GM12878 (cell line): Measurements from ENCODE around the gene BEND7. TPM values are rescaled to one million over a fixed set of nuclear protein-coding genes. Genes with fewer than 3 reads are reported as not detected.

ENCODE experiments used
- ATAC-seq: fragments of 200-7000 bp; cut with Tn5 transposase; 3 replicates; pipeline ENCODE4 v1.9.1; 2020; ENCODE audit warnings: mild to moderate bottlenecking, moderate library complexity
- BruUV-seq: library from RNA; stranded (reverse); fragments of 400-500 nt; replicated peaks from 2 replicates; lab custom pipeline; 2021; lab: Mats Ljungman, UMichigan
- CTCF ChIA-PET: fragments of 300-600 bp; sonication (Branson Sonifier 250); formaldehyde crosslinking; extraction: SDS; loops from one replicate; lab custom pipeline; 2021; ENCODE audit warnings: inconsistent platforms; lab: Yijun Ruan, JAX
- POLR2A ChIA-PET: fragments of 350-600 bp; formaldehyde crosslinking; extraction: SDS; loops from one replicate; lab custom pipeline; 2021; ENCODE audit warnings: inconsistent platforms; lab: Charles Lee
- RAD21 ChIA-PET: fragments of 300-600 bp; sonication (Branson Sonifier 250); formaldehyde crosslinking; loops from one replicate; lab custom pipeline; 2023; ENCODE audit warnings: antibody characterized with exemption; ENCODE audit not compliant: unreplicated experiment; lab: Charles Lee
- SMC1A ChIA-PET: fragments of 300-600 bp; sonication (Branson Sonifier 250); formaldehyde crosslinking; loops from one replicate; lab custom pipeline; 2023; ENCODE audit not compliant: unreplicated experiment, uncharacterized antibody; lab: Charles Lee
- DNase-seq: peaks from one replicate; pipeline ENCODE4 v3.0.0-alpha.2; 2011; ENCODE audit warnings: low read depth, low spot score
- FAIRE-seq: peaks from 3 replicates; lab custom pipeline; 2011; peaks lifted over from hg19 to GRCh38; lab: Jason Lieb, UNC
- H2AFZ ChIP-seq: 2 replicates; pipeline ENCODE4 v1.6.0; 2011; ENCODE audit warnings: low read depth, low read length, control low read depth; ENCODE audit not compliant: control insufficient read depth
- H3K27ac ChIP-seq: 2 replicates; pipeline ENCODE4 v1.5.1; 2011; ENCODE audit warnings: control low read depth; ENCODE audit not compliant: control insufficient read depth, insufficient read depth
- H3K27me3 ChIP-seq, 2 experiments: replicated peaks in 1 of 2; 2 replicates each; pipeline versions ENCODE4 v1.6.0 to v1.6.1; 2011; ENCODE audit warnings: low read length in 1 of 2; ENCODE audit not compliant: control insufficient read depth in 2 of 2, insufficient read depth in 2 of 2
- H3K36me3 ChIP-seq, 2 experiments: 2 replicates each; pipeline ENCODE4 v1.5.1; 2011; ENCODE audit warnings: low read length in 1 of 2; ENCODE audit not compliant: control insufficient read depth in 2 of 2, insufficient read depth in 2 of 2
- H3K4me1 ChIP-seq: 2 replicates; pipeline ENCODE4 v1.6.1; 2011; ENCODE audit warnings: mild to moderate bottlenecking, low read length, moderate library complexity, mixed read lengths; ENCODE audit not compliant: control insufficient read depth, insufficient read depth
- H3K4me2 ChIP-seq: 2 replicates; pipeline ENCODE4 v1.6.0; 2011; ENCODE audit warnings: control low read depth; ENCODE audit not compliant: control insufficient read depth, insufficient read depth
- H3K4me3 ChIP-seq: fragments of 200-600 bp; sonication (generic); 2 replicates; pipeline ENCODE4 v1.5.1; 2016
- H3K79me2 ChIP-seq: 2 replicates; pipeline ENCODE4 v1.6.0; 2011; ENCODE audit warnings: low read length; ENCODE audit not compliant: control insufficient read depth, insufficient read depth
- H3K9ac ChIP-seq: 2 replicates; pipeline ENCODE4 v1.8.0; 2011; ENCODE audit warnings: low read length, control low read depth, mixed read lengths; ENCODE audit not compliant: control insufficient read depth, insufficient read depth
- H3K9me3 ChIP-seq: replicated peaks from 3 replicates; pipeline ENCODE4 v1.5.1; 2011; ENCODE audit warnings: mild to moderate bottlenecking, low read length; ENCODE audit not compliant: control insufficient read depth, insufficient read depth
- H4K20me1 ChIP-seq: 2 replicates; pipeline ENCODE4 v1.6.0; 2011; ENCODE audit not compliant: control insufficient read depth, insufficient read depth
- MYB ChIP-seq: fragments of 150-350 bp; IDR thresholded peaks from 2 replicates; pipeline ENCODE4 v1.6.1; 2014; ENCODE audit warnings: mild to moderate bottlenecking, low read depth, low read length, borderline replicate concordance
- NR2C2 ChIP-seq: IDR thresholded peaks from 2 replicates; pipeline ENCODE4 v1.6.1; 2011; ENCODE audit warnings: borderline replicate concordance, low read depth; ENCODE audit not compliant: control insufficient read depth, insufficient read length
- RAD21 ChIP-seq: IDR thresholded peaks from 2 replicates; pipeline ENCODE4 v1.6.1; 2011; ENCODE audit warnings: mild to moderate bottlenecking, low read depth, low read length, moderate library complexity; ENCODE audit not compliant: insufficient read depth
- RUNX3 ChIP-seq: IDR thresholded peaks from 2 replicates; pipeline ENCODE4 v1.6.1; 2012; ENCODE audit warnings: low read length, inconsistent platforms
- SIN3A ChIP-seq: IDR thresholded peaks from 2 replicates; pipeline ENCODE4 v1.6.1; 2012; ENCODE audit warnings: low read depth, low read length, improper control_type of control experiment
- SMARCA5 ChIP-seq: fragments of 450-650 bp; IDR thresholded peaks from 2 replicates; pipeline ENCODE4 v1.6.1; 2017; ENCODE audit warnings: mild to moderate bottlenecking
- SPI1 ChIP-seq: IDR thresholded peaks from 2 replicates; pipeline ENCODE4 v1.6.1; 2011; ENCODE audit warnings: low read depth, mild to moderate bottlenecking, low read length, moderate library complexity, borderline replicate concordance; ENCODE audit not compliant: insufficient read depth
- STAT1 ChIP-seq: fragments of 450-650 bp; conservative IDR thresholded peaks from 2 replicates; pipeline ENCODE4 v1.6.1; 2014; ENCODE audit warnings: antibody characterized with exemption, mild to moderate bottlenecking
- STAT3 ChIP-seq: IDR thresholded peaks from 2 replicates; pipeline ENCODE4 v1.6.1; 2011; ENCODE audit warnings: low read depth, low read length, improper control_type of control experiment
- TAF1 ChIP-seq: IDR thresholded peaks from 2 replicates; pipeline ENCODE4 v1.6.1; 2011; ENCODE audit warnings: mild to moderate bottlenecking, low read depth, low read length, borderline replicate concordance
- TBL1XR1 ChIP-seq: IDR thresholded peaks from 2 replicates; pipeline ENCODE4 v1.6.1; 2012; ENCODE audit warnings: low read depth, low read length, improper control_type of control experiment
- TCF7 ChIP-seq: IDR thresholded peaks from 2 replicates; pipeline ENCODE4 v1.6.1; 2014; ENCODE audit warnings: antibody characterized with exemption, borderline replicate concordance
- YBX1 ChIP-seq: fragments of 450-650 bp; IDR thresholded peaks from 2 replicates; pipeline ENCODE4 v1.6.1; 2016; ENCODE audit warnings: antibody characterized with exemption
- ZNF24 ChIP-seq: fragments of 450-650 bp; IDR thresholded peaks from 2 replicates; pipeline ENCODE4 v1.6.1; 2017; ENCODE audit warnings: antibody characterized with exemption, mild to moderate bottlenecking
- ZNF274 ChIP-seq: IDR thresholded peaks from one replicate; pipeline ENCODE4 v1.8.0; 2011; ENCODE audit not compliant: insufficient read length, insufficient read depth
- WGBS: methylation state at CpG from one replicate; pipeline ENCODE4 v1.1.6; 2016; ENCODE audit warnings: low lambda C conversion rate; ENCODE audit not compliant: insufficient replicate concordance, insufficient coverage; ENCODE audit errors: missing lambda C conversion rate; 5-methylcytosine and 5-hydroxymethylcytosine counted together
- in situ Hi-C: fragments of 300-500 bp; cut with MboI; formaldehyde crosslinking; loops from 9 replicates; pipeline ENCODE4 v1.14.3; 2018; ENCODE audit warnings: mixed read lengths
- intact Hi-C: fragments of 100-400 bp; cut with micrococcal nuclease; formaldehyde crosslinking; loops from one replicate; pipeline ENCODE4 v1.14.2; 2022; ENCODE audit not compliant: unreplicated experiment
- polyA plus RNA-seq, 11 experiments: library from polyadenylated mRNA; depleted of rRNA in 4 of 11; unstranded in 6 of 11; stranded (reverse) in 5 of 11; fragments of >200 nt; fragmentation: Nextera tagmentation in 4 of 11; fragmentation: Illumina TruSeq in 1 of 11; extraction: Ambion mirVana in 4 of 11; extraction: Trizol in 1 of 11; gene quantifications; 1 replicate in 1 of 11; 2 replicates in 10 of 11; pipeline versions ENCODE4 v1.2.1 to v1.2.3, GENCODE V29; 2011 to 2016; ENCODE audit warnings: inconsistent platforms in 2 of 11, missing spikeins in 2 of 11, low read depth in 1 of 11
- total RNA-seq, 4 experiments: library from RNA; depleted of rRNA in 3 of 4; stranded (reverse); fragments of >200 nt in 3 of 4; fragmentation: Illumina TruSeq in 1 of 4; extraction: Trizol in 1 of 4; gene quantifications; 2 replicates each; pipeline versions ENCODE4 v1.2.1 to v1.2.3, GENCODE V29; 2013 to 2021
- TF ChIP-seq, protein P1 (sequence below): fragments of 450-650 bp; IDR thresholded peaks from 2 replicates; pipeline ENCODE4 v1.6.1; 2017; ENCODE audit warnings: mild to moderate bottlenecking
- TF ChIP-seq, protein P2 (sequence below): fragments of 450-650 bp; IDR thresholded peaks from 2 replicates; pipeline ENCODE4 v1.6.1; 2017; ENCODE audit warnings: antibody characterized with exemption, mild to moderate bottlenecking, moderate library complexity
- TF ChIP-seq, protein P3 (sequence below): IDR thresholded peaks from 2 replicates; pipeline ENCODE4 v1.6.1; 2012; ENCODE audit warnings: low read depth, low read length, improper control_type of control experiment

BEND7 gene
- total and polyA plus RNA-seq, 10 of the 15 experiments (the other 5 are each of a cell fraction or from before 2014, with no cell fraction given): not detected

DNA sequence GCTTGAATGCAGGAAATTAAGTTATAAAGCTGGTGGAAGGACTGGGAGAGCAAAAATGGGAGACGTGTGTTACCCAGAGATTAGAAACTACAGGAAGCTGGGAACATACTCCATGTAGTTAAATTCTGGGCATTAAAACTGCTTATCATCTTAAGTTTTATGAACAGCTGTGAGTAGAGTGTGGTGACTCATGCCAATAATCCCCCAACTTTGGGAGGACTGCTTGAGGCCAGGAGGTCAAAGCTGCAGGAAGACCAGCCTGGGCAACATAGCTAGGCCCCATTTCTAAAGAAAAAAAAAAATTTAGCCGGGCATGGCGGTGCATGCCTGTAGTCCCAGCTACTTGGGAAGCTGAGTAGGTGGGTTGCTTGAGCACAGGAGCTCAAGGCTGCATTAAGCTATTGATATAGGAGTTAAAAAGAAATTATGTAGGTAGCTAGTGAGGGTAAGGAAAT lies 124.5 kb downstream of the BEND7 start:
- ATAC-seq (no peak), DNase-seq (no peak), FAIRE-seq (no peak)
- POLR2A ChIA-PET: no interaction called here
- Histone ChIP-seq H3K4me1 (no peaks in the 10 kb centered on the region), H3K79me2 (no peaks in the 10 kb centered on the region), H3K9me3 (no peaks in the 10 kb centered on the region), H3K27me3 (no peaks in the 10 kb centered on the region; a peak in 1 of 4 replicates), H2AFZ (no peak overlapping the region), H3K4me3 (no peak overlapping the region), H4K20me1 (no peaks in the 10 kb centered on the region), H3K27ac (no peak overlapping the region), H3K36me3 (no peaks in the 10 kb centered on the region), H3K4me2 (no peak overlapping the region), H3K9ac (no peak overlapping the region)
- RAD21 ChIA-PET: no interaction called here
- SMC1A ChIA-PET: interaction anchor here (1.0 kb wide), 1 partner anchor 32 kb away, joined by 3 read pairs; no protein-coding TSS in a partner anchor
- no peak for TF ChIP-seq TCF7
- no peak for TF ChIP-seq RAD21
- no peak for TF ChIP-seq RUNX3
- TF ChIP-seq ZNF24: no peak
- TF ChIP-seq ZNF274: no peak
- TF ChIP-seq SPI1: no peak
- no peak for TF ChIP-seq STAT1
- no peak for TF ChIP-seq TAF1
- no peak for TF ChIP-seq TBL1XR1
- TF ChIP-seq SIN3A: no peak
- no peak for TF ChIP-seq STAT3
- TF ChIP-seq, protein P1, sequence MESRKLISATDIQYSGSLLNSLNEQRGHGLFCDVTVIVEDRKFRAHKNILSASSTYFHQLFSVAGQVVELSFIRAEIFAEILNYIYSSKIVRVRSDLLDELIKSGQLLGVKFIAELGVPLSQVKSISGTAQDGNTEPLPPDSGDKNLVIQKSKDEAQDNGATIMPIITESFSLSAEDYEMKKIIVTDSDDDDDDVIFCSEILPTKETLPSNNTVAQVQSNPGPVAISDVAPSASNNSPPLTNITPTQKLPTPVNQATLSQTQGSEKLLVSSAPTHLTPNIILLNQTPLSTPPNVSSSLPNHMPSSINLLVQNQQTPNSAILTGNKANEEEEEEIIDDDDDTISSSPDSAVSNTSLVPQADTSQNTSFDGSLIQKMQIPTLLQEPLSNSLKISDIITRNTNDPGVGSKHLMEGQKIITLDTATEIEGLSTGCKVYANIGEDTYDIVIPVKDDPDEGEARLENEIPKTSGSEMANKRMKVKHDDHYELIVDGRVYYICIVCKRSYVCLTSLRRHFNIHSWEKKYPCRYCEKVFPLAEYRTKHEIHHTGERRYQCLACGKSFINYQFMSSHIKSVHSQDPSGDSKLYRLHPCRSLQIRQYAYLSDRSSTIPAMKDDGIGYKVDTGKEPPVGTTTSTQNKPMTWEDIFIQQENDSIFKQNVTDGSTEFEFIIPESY: no peak
- no peak for TF ChIP-seq YBX1
- TF ChIP-seq NR2C2: no peak
- TF ChIP-seq, protein P2, sequence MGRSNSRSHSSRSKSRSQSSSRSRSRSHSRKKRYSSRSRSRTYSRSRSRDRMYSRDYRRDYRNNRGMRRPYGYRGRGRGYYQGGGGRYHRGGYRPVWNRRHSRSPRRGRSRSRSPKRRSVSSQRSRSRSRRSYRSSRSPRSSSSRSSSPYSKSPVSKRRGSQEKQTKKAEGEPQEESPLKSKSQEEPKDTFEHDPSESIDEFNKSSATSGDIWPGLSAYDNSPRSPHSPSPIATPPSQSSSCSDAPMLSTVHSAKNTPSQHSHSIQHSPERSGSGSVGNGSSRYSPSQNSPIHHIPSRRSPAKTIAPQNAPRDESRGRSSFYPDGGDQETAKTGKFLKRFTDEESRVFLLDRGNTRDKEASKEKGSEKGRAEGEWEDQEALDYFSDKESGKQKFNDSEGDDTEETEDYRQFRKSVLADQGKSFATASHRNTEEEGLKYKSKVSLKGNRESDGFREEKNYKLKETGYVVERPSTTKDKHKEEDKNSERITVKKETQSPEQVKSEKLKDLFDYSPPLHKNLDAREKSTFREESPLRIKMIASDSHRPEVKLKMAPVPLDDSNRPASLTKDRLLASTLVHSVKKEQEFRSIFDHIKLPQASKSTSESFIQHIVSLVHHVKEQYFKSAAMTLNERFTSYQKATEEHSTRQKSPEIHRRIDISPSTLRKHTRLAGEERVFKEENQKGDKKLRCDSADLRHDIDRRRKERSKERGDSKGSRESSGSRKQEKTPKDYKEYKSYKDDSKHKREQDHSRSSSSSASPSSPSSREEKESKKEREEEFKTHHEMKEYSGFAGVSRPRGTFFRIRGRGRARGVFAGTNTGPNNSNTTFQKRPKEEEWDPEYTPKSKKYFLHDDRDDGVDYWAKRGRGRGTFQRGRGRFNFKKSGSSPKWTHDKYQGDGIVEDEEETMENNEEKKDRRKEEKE: no peak
- TF ChIP-seq, protein P3, sequence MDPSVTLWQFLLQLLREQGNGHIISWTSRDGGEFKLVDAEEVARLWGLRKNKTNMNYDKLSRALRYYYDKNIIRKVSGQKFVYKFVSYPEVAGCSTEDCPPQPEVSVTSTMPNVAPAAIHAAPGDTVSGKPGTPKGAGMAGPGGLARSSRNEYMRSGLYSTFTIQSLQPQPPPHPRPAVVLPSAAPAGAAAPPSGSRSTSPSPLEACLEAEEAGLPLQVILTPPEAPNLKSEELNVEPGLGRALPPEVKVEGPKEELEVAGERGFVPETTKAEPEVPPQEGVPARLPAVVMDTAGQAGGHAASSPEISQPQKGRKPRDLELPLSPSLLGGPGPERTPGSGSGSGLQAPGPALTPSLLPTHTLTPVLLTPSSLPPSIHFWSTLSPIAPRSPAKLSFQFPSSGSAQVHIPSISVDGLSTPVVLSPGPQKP: no peak
- TF ChIP-seq SMARCA5: no peak
- no peak for TF ChIP-seq MYB
- 43% methylated on average over 3 of the region's 3 CpGs for WGBS
- in situ Hi-C loops (no loop called here), intact Hi-C loops (no loop called here)
- CTCF ChIA-PET: interaction anchor here (0.6 to 1.7 kb wide), 4 partner anchors 32 to 142 kb away, joined by 3 to 4 read pairs (median 3); no protein-coding TSS in a partner anchor
- BruUV-seq: no TSS peak
